Loucy (cell line): ENCODE measurements around the gene MOSMO.

Source experiments
- EZH2phosphoT487 ChIP-seq: fragments of 200-600 bp; IDR thresholded peaks from 2 replicates; pipeline ENCODE4 v1.6.1; 2018; ENCODE audit warnings: antibody characterized with exemption, mild to moderate bottlenecking, moderate library complexity, borderline replicate concordance
- TF ChIP-seq, protein P1 (sequence below): fragments of 200-600 bp; sonication (generic); conservative IDR thresholded peaks from 2 replicates; pipeline ENCODE4 v1.5.1; 2014; ENCODE audit warnings: mild to moderate bottlenecking, antibody characterized with exemption, low read length

DNA sequence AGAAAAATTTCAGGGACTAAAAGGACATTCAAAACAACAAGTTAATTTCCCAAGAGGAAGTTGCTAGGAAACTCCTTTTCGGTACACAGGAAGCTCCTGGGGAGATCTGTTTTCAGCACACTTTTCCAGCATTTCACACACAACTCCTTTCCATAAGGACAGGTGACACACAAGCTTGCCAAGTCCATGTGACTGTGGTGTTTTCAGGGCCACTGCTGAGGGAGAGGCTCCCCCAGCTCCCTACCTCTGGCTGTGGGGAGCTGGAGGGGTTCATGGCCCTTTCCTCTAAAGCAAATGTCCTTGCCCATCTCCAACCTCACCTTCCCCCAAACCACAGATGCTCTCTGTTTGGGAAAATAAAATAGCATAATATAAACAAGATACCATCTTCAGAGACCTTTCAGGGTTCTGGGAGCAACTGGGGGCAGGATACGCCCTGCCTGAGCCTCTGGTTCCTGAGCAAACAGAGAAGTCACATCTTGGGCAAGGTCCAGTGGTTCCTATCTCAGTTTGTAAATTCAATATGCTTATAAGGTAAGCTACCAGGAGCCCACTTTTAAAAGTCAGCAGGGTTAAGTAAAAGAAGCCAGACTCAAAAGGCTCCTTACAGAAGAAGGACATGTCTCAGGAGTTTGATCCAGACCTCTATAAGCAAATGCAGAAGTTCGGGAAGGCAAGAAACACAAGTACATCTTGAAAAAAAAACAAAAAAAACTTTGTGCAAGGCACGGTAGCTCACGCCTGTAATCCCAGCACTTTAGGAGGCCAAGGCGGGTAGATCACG is 10.0 kb upstream of the MOSMO start:
- TF ChIP-seq, protein P1, sequence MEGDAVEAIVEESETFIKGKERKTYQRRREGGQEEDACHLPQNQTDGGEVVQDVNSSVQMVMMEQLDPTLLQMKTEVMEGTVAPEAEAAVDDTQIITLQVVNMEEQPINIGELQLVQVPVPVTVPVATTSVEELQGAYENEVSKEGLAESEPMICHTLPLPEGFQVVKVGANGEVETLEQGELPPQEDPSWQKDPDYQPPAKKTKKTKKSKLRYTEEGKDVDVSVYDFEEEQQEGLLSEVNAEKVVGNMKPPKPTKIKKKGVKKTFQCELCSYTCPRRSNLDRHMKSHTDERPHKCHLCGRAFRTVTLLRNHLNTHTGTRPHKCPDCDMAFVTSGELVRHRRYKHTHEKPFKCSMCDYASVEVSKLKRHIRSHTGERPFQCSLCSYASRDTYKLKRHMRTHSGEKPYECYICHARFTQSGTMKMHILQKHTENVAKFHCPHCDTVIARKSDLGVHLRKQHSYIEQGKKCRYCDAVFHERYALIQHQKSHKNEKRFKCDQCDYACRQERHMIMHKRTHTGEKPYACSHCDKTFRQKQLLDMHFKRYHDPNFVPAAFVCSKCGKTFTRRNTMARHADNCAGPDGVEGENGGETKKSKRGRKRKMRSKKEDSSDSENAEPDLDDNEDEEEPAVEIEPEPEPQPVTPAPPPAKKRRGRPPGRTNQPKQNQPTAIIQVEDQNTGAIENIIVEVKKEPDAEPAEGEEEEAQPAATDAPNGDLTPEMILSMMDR, result no peak
- no peak for TF ChIP-seq EZH2phosphoT487
